ENCODE results near the gene SUPT3H. TPM values are rescaled to one million over a fixed set of nuclear protein-coding genes. Genes with fewer than 3 reads are reported as not detected.

SUPT3H gene
- polyA plus RNA-seq, 1 donor (not counting 4 experiments of a cell fraction or from before 2014, with no cell fraction given) = 7.6 TPM

GRCh38 chr6:45254253-45254652 is 123.5 kb downstream of the SUPT3H start:
- dilution Hi-C loops (cut with MboI; ENCODE audit: extremely low pct_ligation_motif_present, low sequenced_read_pairs) = no loop called here
- Histone ChIP-seq H3K9me3 (ENCODE audit: control insufficient read depth, low read depth, low read length) (no peaks in the 10 kb centered on the region), H3K4me1 (ENCODE audit: control insufficient read depth, extremely low read depth, insufficient read depth, low read length) (no peaks in the 10 kb centered on the region), H2AFZ (ENCODE audit: control insufficient read depth, low read length) (no peak overlapping the region), H3K79me2 (ENCODE audit: control insufficient read depth, insufficient read depth, low read length) (no peaks in the 10 kb centered on the region), H3K9ac (ENCODE audit: control insufficient read depth, extremely low read depth, insufficient read depth, low read length) (no peak overlapping the region), H3K9me1 (ENCODE audit: control insufficient read depth, extremely low read depth, insufficient read depth, low read length) (no peaks in the 10 kb centered on the region), H3K27me3 (ENCODE audit: control insufficient read depth, extremely low read depth, insufficient read depth, low read length) (no peaks in the 10 kb centered on the region), H3K27ac (ENCODE audit: control insufficient read depth, insufficient read depth, low read length) (no peak overlapping the region), H3K36me3 (ENCODE audit: control insufficient read depth in 2 of 2, extremely low read depth in 1 of 2, insufficient read depth in 2 of 2, low read length in 2 of 2) (no peaks in the 10 kb centered on the region), H3K4me2 (ENCODE audit: control insufficient read depth, extremely low read depth, insufficient read depth, low read depth, low read length) (no peak overlapping the region), H4K20me1 (ENCODE audit: control insufficient read depth, extremely low read depth, insufficient read depth, low read length) (no peaks in the 10 kb centered on the region), H3K4me3 (ENCODE audit: control insufficient read depth in 2 of 3, extremely low read depth in 1 of 3, insufficient read depth in 2 of 3, low read depth in 1 of 3, low read length in 3 of 3) (no peak overlapping the region)
- TF ChIP-seq CTCF (optimal IDR thresholded peaks at IDR 0.05 in 1 of 3, IDR thresholded peaks at IDR 0.05 in 1 of 3, conservative IDR thresholded peaks at IDR 0.05 in 1 of 3; ENCODE audit: extremely low read depth in 1 of 3, insufficient read depth in 2 of 3, low read length in 3 of 3) = no peak
- no peak for TF ChIP-seq EZH2 (IDR thresholded peaks at IDR 0.05; ENCODE audit: low read length)
- DNase-seq (ENCODE audit: low read depth, low spot score) = no peak
- no peak for FAIRE-seq

- no peak overlapping the region for H3K27ac ChIP-seq (ENCODE audit: control insufficient read depth, insufficient read depth, low read length)
- H3K36me3 ChIP-seq (ENCODE audit: control insufficient read depth in 2 of 2, extremely low read depth in 1 of 2, insufficient read depth in 2 of 2, low read length in 2 of 2) = no peaks in the 10 kb centered on the region
- TF ChIP-seq CTCF (optimal IDR thresholded peaks at IDR 0.05 in 1 of 3, IDR thresholded peaks at IDR 0.05 in 1 of 3, conservative IDR thresholded peaks at IDR 0.05 in 1 of 3; ENCODE audit: extremely low read depth in 1 of 3, insufficient read depth in 2 of 3, low read length in 3 of 3) (no peak), EZH2 (IDR thresholded peaks at IDR 0.05; ENCODE audit: low read length) (no peak)
- no peak overlapping the region for H2AFZ ChIP-seq (ENCODE audit: control insufficient read depth, low read length)
- FAIRE-seq = no peak
- H3K79me2 ChIP-seq (ENCODE audit: control insufficient read depth, insufficient read depth, low read length) = no peaks in the 10 kb centered on the region
- H3K9ac ChIP-seq (ENCODE audit: control insufficient read depth, extremely low read depth, insufficient read depth, low read length) = no peak overlapping the region
- no peaks in the 10 kb centered on the region for H3K9me3 ChIP-seq (ENCODE audit: control insufficient read depth, low read depth, low read length)
- no peaks in the 10 kb centered on the region for H4K20me1 ChIP-seq (ENCODE audit: control insufficient read depth, extremely low read depth, insufficient read depth, low read length)
- dilution Hi-C loops (cut with MboI; ENCODE audit: extremely low pct_ligation_motif_present, low sequenced_read_pairs) = no loop called here
- H3K9me1 ChIP-seq (ENCODE audit: control insufficient read depth, extremely low read depth, insufficient read depth, low read length) = no peaks in the 10 kb centered on the region
- no peak overlapping the region for H3K4me2 ChIP-seq (ENCODE audit: control insufficient read depth, extremely low read depth, insufficient read depth, low read depth, low read length)
- no peaks in the 10 kb centered on the region for H3K27me3 ChIP-seq (ENCODE audit: control insufficient read depth, extremely low read depth, insufficient read depth, low read length)
- no peak overlapping the region for H3K4me3 ChIP-seq (ENCODE audit: control insufficient read depth in 2 of 3, extremely low read depth in 1 of 3, insufficient read depth in 2 of 3, low read depth in 1 of 3, low read length in 3 of 3)
- no peaks in the 10 kb centered on the region for H3K4me1 ChIP-seq (ENCODE audit: control insufficient read depth, extremely low read depth, insufficient read depth, low read length)
- DNase-seq (ENCODE audit: low read depth, low spot score) = no peak
Observed at GRCh38 chr6:45253453-45253852, 124.3 kb downstream of the SUPT3H start.
